ENCODE data around the gene KIAA2012. TPM values are rescaled to one million over a fixed set of nuclear protein-coding genes. Genes with fewer than 3 reads are reported as not detected.
"Not testable (repeated sequence)": the region's sequence is repeated elsewhere in the genome, so short reads cannot be mapped to it uniquely, and the experiment has no call there.

KIAA2012 gene
- polyA plus RNA-seq, 10 donors = 0.08 to 0.92 (median 0.17) TPM

DNA sequence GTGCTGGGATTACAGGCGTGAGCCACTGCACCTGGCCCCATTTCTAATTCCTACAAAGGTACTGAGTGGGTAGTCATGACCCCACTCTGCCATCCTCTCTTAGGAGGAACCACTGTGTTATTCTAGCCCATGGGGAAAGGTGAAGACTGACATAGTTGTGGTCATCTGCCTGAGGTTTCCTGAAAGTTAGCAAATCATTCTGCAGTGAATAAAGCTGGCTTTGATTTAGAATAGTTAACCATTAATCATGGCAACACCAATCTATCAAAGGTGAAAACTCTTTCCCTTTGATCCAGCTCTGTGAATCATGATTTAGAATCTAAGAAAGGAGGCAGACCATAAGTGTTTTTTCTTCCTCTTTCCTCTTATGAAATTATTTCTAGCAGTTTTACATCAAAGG is 114.5 kb downstream of the KIAA2012 start:
- DNase-seq = no peak

DNA sequence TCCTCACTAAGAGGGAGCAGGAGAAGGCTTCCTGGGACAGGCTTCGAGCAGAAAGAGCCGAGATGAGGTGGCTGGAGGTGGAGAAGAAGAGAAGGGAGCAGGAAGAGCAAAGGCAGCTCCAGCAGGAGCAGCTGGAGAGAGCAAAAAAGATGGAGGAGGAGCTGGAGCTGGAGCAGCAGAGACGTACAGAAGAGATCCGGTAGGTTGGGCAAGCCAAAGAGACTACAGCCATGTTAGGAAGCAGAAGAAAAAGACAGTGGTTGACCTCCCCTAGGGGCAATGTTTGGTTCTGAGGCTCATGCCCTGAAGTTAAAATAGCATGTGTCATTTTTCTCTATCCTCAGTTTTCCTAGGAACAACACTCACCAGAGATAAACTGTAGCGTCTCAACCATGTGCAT is 120.2 kb downstream of the KIAA2012 start:
- DNase-seq = no peak

DNA sequence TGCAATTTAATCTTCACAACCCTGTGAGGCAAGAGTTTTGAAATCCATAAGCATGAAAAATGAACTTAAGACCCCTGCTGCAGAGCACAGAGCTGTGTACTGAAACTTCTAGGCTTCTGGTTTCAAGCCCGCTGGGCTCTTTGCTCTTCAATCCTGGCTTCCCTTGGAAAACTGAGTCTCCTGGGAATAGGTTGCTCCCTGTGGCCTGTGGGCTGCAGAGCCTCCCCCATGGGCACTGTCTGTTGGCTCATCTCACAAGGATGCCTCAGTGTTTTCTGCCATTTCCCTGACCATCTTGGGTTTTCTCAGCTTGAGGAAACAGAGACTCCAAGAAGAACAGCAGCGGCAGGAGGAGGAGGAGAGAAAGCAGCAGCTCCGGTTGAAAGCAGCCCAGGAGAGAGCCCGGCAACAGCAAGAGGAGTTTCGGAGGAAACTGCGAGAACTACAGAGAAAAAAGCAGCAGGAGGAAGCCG is 120.9 kb downstream of the KIAA2012 start:
- peak in 1 of 3 donors; percentile 15 for DNase-seq

DNA sequence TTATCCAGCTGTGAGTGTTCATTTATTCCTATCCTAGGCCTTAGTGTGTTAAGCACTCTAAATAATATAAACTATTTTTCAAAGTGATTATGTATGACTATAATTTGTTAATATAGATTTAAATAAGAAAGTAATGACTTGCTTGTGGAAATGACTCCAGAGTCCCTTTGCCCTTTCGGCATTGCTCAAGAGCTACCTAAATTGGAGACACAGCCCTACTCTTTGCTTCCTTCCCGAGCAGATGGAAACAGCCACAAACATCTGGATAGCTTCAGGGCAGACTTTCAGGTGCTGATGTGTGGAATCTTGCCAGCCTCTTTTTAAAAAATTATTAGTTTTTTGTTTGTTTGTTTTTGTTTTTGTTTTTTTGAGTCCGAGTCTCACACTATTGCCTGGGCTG is 121.4 kb downstream of the KIAA2012 start:
- no peak for DNase-seq

DNA sequence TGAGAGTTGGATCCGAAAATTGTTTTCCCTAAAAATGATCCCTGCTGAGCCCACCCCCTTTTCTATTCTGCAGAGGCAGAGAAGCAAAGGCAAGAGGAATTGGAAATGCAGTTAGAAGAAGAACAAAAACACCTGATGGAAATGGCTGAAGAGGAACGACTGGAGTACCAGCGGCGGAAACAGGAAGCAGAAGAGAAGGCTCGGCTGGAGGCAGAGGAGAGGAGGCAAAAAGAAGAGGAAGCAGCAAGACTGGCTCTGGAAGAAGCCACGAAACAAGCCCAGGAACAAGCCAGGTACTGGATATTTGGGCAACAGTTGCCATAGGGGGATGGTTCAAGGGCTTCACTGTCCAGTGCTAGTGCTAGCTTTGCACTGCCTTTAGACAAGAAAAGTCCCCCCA is 123.7 kb downstream of the KIAA2012 start:
- DNase-seq = no peak

DNA sequence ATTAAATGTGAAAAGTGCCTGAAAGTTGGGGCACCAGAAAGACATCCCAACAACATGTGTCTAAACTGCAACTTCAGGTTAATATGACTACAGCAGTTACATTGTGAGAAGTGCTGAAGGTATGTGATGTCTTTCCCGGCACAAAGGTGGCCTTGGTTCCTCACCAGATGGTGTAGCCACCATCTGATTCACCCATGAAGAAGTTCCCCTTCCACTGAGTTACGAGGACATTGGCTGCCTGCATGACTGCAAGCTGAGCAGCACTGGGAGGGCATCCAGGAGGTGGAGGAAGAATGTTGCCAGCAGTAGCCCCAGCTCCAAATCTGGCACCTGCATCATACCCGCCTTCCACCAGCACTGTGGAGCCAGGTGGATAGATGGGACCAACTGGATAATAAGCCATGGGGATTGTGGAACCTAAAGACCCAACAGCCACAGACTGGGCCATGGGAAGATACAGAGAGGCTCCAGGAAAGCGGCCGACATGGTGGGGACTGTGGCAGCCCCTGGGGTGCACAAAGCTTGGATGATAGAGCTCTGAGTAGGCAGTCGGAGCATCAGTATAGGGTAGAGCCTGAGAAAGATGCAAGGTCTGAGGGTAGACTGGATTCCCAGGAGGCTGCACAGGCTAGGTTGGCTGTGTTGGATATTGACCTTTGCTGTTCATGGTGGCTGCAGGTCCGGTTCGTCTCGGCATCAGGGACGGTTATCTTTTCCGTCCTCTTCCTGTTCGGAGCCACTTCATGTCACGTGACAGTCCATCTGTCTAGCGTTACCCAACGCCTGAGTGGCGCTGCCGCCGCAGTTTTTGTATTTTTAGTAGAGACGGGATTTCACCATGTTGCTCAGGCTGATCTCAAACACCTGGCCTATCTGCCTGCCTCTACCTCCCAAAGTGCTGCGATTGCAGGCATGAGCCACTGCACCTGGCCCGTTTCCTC is 128.4 kb downstream of the KIAA2012 start:
- DNase-seq = no peak

DNA sequence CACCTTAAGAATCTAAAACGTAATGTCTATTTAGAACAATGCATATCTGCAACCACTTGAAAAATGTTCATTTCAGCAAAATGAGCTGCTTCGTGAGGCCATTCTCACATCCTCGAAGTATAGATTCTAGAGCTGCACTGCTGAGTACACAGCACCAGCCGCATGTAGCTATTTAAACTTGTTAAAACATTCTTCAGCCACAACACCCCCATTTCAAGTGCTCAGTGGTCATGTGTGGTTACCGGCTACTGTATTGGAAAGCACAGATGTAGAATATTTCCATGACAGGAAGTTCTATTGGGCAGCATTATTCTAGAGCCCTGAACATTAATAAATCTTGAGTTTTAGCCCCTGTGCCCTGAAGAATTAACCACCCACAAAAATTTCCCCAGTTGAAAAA is 130.3 kb downstream of the KIAA2012 start:
- no peak for DNase-seq

DNA sequence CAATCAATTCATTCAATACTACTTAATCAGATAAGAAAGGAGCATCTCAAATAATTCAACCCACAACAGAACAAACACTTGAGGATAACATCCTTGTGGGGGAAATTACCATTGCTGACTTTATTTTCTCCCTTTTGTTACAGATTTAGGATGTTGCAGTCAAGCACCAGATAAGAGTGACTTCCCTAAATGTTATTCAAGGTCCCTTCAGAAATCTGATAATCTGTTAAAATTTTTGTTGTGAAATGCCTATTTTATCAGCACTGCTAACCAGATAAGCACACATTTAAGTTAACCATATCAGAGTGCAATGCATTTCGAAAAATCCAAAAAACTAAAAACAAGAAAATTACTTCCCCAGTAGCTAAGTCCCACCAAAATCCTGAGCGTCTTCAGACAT is 131.8 kb downstream of the KIAA2012 start:
- no peak for DNase-seq

DNA sequence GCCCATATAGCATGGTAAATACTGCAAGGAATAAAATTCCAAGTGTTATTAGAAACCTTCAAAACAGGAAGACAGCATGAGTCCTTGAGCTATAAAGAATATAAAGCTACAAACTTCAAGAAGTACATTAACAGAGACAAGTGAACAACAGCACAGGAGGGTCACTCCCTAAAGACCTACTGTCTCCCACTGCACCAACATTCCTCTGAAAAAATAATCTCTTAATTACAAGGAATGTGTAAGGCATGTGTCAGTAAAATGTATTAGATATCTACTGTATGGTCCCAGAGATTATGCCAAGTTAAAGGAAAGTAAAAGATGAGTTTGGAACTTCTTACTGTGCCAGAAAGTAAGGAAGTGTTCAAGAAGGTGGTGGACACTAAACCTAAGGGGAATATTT is 135.5 kb downstream of the KIAA2012 start:
- DNase-seq = no peak

DNA sequence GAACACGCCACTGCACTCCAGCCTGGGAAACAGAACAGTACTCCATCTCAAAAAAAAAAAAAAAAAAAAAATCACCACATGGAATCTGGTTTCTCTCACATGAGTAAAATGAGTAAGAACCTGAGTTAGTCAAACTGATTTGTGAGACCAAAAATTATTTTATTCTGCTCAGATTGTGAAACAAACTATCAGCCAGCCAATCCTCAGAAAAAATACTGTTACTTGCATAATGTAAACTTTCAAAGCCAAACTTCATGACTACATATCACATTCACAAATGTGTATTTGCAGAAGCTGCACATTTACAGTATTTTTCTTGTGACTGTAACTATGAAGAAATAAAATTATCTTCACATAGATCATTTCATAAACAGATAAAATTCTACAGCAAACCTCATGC is 142.1 kb downstream of the KIAA2012 start:
- DNase-seq = no peak

DNA sequence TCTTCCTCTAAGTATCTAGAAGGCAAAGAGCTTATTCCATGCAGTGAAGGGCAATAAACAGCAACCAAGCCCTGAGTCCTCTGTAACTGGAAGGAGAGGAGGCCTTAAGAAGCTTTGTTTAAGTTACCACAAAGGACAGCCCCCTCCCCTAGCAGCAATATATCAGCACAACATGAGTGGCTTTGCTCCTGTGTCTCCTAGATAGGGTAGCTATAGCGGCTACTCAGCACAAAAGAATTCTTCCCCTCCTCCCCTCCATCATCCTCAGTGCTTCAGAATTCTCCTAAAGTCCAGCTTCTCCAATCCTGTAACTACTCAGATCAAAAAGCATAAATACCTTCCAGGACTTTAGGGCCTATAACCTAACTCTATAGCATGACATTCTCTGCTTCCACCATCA is 148.8 kb downstream of the KIAA2012 start:
- DNase-seq = peak in 1 of 3 donors; percentile 12

DNA sequence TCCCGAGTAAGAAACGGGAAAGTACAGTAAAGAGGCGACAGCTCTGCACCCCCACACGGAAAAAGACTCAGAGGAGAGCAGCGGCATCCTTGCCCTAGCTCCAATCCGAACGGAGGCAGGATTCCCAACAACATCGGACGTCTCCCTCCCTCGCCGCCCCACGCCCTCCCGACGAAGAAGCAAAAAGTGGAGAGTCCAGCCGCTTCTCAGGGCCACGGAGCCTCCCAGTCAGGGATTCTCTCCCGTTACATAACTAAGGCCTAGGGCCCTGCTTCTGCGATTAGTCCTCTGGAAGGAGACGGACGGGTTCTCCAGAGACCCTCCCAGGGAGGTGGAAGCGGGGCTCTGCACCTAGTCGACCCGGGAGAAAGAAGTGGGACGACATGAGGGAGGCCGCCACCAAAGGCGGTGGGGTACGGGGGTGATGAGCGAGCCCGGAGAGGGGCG is 164.8 kb downstream of the KIAA2012 start:
- peak; percentile 30 to 74 (median 41) for DNase-seq

DNA sequence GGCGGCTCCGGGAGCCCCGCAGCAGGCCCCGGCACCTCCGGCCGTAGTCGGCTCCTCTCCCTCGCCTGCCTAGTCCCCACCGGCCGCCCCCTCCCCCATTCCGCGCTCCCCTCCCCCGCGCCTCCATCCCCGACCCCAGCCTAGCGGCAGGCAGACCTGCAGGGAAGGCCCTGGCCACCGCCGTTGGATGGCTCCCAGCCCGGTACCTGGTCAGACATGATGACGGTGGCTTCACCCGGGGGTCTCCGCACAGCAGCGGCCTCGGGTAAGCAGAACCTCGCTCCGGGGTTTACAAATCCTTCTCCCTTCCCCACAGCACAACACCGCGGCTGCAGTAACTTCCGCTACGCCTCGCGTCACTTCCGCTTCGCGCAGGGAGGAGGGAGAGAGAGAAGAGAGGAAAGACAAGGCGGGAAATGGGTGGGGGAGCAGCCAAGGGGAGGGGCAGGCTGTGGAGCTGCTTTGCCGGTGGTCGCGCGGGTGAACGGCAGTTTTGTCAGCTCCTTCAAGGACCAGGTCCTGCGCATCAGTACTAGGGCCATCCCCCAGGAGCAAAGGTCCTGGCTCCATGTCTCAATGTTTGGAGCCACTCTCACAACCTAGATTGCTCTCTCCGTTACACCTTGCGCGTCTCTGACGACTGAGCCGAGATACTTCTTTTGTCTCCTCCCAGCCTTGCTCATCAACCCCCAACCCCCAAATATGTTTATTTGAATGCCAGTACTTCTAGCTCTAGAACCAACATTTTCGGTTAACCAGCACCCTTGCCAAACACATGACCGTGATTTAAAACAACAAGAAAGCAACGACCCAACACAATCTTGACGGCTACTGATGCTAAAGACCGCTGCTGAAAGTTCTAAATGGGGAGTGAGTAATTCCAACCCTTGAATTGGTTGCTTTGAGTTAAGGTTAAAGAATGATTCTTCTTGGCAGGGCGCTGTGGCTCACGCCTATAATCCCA is 165.5 kb downstream of the KIAA2012 start, which contains the start of gene SUMO1:
Gene SUMO1, minus strand, starts transcription at position 364 of the 964 bp plus-strand sequence. Its CDS starts 146 bp downstream, at position 218.
- DNase-seq = peak; percentile 93 to 98 (median 96)

DNA sequence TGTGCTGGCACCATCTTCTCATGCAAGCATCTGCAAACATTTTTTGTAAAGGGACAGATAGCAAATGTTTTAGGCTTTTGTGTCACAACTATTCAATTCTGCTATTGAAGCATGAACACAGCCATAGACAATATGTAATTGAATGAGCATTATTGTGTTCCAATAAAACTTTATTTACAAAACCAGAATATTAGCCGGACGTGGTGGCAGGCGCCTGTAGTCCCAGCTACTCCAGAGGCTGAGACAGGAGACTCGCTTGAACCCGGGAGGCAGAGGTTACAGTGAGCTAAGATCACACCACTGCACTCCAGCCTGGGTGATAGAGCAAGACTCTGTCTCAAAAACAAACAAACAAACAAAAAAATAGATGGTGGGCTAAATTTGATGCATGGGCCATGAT is 174.7 kb downstream of the KIAA2012 start:
- DNase-seq = not testable (repeated sequence)

DNA sequence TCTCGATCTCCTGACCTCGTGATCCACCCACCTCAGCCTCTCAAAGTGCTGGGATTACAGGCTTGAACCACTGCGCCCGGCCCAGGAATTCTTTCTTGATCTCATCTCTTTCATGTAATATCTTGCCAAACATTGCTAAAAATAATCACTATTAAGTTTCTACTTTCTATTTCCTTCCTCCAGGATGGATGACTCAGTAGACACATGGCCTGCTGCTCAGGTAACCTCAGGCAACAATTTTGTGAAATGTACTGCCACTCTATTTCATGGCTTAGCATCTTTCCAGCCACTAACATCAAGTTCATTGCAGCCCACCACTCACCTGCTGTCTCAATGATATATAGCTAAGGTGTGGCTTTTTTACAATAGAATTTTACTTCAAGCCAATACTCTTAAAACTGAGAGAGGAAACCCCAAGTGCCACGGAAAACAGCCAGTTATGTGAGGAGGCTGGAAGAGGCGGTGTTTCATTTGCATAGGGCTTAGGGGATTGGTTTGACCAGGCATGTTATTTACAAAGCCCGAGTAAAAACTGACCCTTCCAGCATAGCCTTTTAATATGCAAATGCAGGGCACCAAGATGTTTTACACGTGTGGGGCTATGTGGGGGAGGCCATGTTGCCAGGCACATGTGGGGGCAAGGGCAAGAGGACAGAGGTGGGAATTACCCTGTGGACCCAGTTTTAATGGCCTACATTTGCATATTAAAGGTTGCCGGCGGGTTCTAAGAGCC is 176.6 kb downstream of the KIAA2012 start:
- no peak for DNase-seq

DNA sequence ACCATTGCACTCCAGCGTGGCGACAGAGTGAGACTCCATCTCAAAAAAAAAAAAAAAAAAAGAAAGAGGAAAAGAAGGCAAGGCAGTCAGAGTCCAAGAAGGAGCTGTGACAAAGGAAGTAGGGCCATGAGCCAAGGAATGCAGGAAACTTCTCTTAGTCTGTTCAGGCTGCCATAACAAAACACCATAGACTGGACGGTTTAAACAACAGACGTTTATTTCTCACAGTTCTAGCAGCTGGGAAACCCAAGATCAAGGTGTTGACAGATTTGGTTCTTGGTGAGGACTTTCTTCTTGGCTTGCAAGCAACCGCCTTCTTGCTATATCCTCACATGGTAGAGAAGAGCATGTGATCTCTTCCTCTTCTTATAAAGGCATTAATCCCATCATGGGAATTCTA is 178.4 kb downstream of the KIAA2012 start:
- DNase-seq = no peak

Other genes starting within 250 kb of the KIAA2012 start
- 10 to 100 TPM; 22.6 to 38.9 (median 29.8) TPM for gene FZD7, start 39.4 kb upstream of the KIAA2012 start, polyA plus RNA-seq (ENCODE audit: insufficient read length in 10 of 10)
- gene SUMO1, start 165.3 kb downstream of the KIAA2012 start, polyA plus RNA-seq (ENCODE audit: insufficient read length in 10 of 10) = 100 to 1,000 TPM; 104 to 122 (median 110) TPM
- 10 to 100 TPM; 54.4 to 81.5 (median 68.6) TPM for gene NOP58, start 192.5 kb downstream of the KIAA2012 start, polyA plus RNA-seq (ENCODE audit: insufficient read length in 10 of 10)

Measured in muscle of back (tissue), 11 donors.